ENCODE results near the gene MED12L.

- TF ChIP-seq POLR2AphosphoS5 (IDR thresholded peaks at IDR 0.05) = no peak
- no peak for TF ChIP-seq CTCF (IDR thresholded peaks at IDR 0.05)
- TF ChIP-seq POLR2A (IDR thresholded peaks at IDR 0.05) = no peak
- no peak for TF ChIP-seq EP300 (IDR thresholded peaks at IDR 0.05)
Observed at GRCh38 chr3:151076626-151077025, 8.8 kb upstream of the MED12L start.
